ENCODE measurements around the gene VAPB. TPM values are rescaled to one million over a fixed set of nuclear protein-coding genes. Genes with fewer than 3 reads are reported as not detected.
A peak's percentile ranks its signal among the peaks of the same experiment; 100 is the strongest.

Gene VAPB
- total RNA-seq, 4 donors from 2014 or later = 24.1 to 81.0 (median 48.4) TPM

DNA sequence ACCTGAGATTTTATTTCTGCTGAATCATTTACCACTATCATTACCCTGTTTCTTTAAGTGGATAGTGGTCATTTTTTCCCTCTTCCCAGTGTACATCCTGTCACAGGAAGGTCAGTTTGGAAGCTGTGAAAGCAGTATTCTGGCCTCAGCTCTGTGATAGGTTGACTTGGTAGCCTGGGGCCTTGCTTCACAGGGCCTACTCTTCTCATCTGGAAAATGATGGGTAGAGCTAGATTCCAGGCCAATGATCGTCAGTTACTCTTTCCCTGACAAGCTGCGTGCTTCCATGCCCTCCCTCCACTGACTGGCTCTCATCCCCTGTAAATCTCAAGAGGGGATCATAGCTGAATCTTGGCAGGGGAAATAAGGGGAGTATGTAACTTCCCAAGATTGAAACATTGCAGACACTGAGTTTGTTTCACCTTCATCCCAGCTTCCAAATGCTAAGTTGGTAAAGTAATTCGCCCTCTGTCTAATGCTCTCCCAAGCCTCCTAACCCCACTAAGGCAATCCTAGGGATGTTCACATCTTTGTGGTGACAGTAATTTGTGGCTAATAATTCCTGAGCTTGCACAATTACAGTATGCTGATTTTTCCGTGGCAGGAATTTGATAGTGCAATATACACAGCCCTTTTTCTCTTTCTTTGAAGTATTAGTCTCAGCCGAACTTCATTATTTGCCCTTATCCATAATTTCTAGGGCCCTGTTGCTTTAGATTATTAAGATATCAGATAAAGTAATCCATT, 51.2 kb downstream of the VAPB start:
- TF ChIP-seq POLR2A (IDR thresholded peaks at IDR 0.05) (no peak), CTCF (IDR thresholded peaks at IDR 0.05) (no peak)
- Histone ChIP-seq H3K27ac (peak overlapping the region in 1 of 2 donors; percentile 34), H3K9me3 (no peaks in the 10 kb centered on the region), H3K4me1 (no peaks in the 10 kb centered on the region), H3K27me3 (no peaks in the 10 kb centered on the region), H3K36me3 (no peaks in the 10 kb centered on the region), H3K4me3 (no peak overlapping the region)
- intact Hi-C loops (cut with DNase I; ENCODE audit: low total_unique reads) = no loop called here
- no peak for DNase-seq

GRCh38 chr20:58441723-58442122, 52.7 kb downstream of the VAPB start:
- Histone ChIP-seq H3K27me3 (no peaks in the 10 kb centered on the region), H3K36me3 (no peaks in the 10 kb centered on the region)
- intact Hi-C loops (cut with DNase I; ENCODE audit: low total_unique reads) = no loop called here

DNA sequence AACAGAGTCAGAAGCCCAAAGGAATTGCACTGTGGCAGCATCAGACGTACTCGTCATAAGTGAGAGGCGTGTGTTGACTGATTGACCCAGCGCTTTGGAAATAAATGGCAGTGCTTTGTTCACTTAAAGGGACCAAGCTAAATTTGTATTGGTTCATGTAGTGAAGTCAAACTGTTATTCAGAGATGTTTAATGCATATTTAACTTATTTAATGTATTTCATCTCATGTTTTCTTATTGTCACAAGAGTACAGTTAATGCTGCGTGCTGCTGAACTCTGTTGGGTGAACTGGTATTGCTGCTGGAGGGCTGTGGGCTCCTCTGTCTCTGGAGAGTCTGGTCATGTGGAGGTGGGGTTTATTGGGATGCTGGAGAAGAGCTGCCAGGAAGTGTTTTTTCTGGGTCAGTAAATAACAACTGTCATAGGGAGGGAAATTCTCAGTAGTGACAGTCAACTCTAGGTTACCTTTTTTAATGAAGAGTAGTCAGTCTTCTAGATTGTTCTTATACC, 55.8 kb downstream of the VAPB start:
- H3K9me3 ChIP-seq = no peaks in the 10 kb centered on the region
- no peak overlapping the region for H3K4me3 ChIP-seq
- no peaks in the 10 kb centered on the region for H3K4me1 ChIP-seq
- DNase-seq = no peak
- H3K27ac ChIP-seq = no peak overlapping the region
- no peaks in the 10 kb centered on the region for H3K36me3 ChIP-seq
- intact Hi-C loops (cut with DNase I; ENCODE audit: low total_unique reads) = no loop called here
- no peaks in the 10 kb centered on the region for H3K27me3 ChIP-seq
- TF ChIP-seq CTCF (IDR thresholded peaks at IDR 0.05) (no peak), POLR2A (IDR thresholded peaks at IDR 0.05) (no peak)

More at GRCh38 chr20:58441723-58442122, 52.7 kb downstream of the VAPB start:
- Histone ChIP-seq H3K27ac (no peak overlapping the region), H3K4me3 (no peak overlapping the region), H3K9me3 (no peaks in the 10 kb centered on the region), H3K4me1 (no peaks in the 10 kb centered on the region)
- TF ChIP-seq CTCF (IDR thresholded peaks at IDR 0.05) (no peak), POLR2A (IDR thresholded peaks at IDR 0.05) (no peak)
- DNase-seq = no peak

- H3K4me3 ChIP-seq = no peak overlapping the region
- DNase-seq = no peak
- no peaks in the 10 kb centered on the region for H3K4me1 ChIP-seq
- H3K27ac ChIP-seq = no peak overlapping the region
- TF ChIP-seq POLR2A (IDR thresholded peaks at IDR 0.05) (no peak), CTCF (IDR thresholded peaks at IDR 0.05) (no peak)
- no peaks in the 10 kb centered on the region for H3K36me3 ChIP-seq
- no peaks in the 10 kb centered on the region for H3K27me3 ChIP-seq
- intact Hi-C loops (cut with DNase I; ENCODE audit: low total_unique reads) = no loop called here
- H3K9me3 ChIP-seq = no peaks in the 10 kb centered on the region
Observed at GRCh38 chr20:58446264-58446959, 57.4 kb downstream of the VAPB start.

- Histone ChIP-seq H3K4me3 (no peak overlapping the region), H3K9me3 (no peaks in the 10 kb centered on the region), H3K27me3 (no peaks in the 10 kb centered on the region), H3K4me1 (no peaks in the 10 kb centered on the region), H3K27ac (no peak overlapping the region), H3K36me3 (no peaks in the 10 kb centered on the region)
- no peak for DNase-seq
- TF ChIP-seq POLR2A (IDR thresholded peaks at IDR 0.05) (no peak), CTCF (IDR thresholded peaks at IDR 0.05) (no peak)
- intact Hi-C loops (cut with DNase I; ENCODE audit: low total_unique reads) = no loop called here
Observed at GRCh38 chr20:58446960-58447265, 57.9 kb downstream of the VAPB start.
